Vagina (tissue), 2 donors: ENCODE data around the gene TPM4. TPM values are rescaled to one million over a fixed set of nuclear protein-coding genes. Genes with fewer than 3 reads are reported as not detected.

Experiments
- DNase-seq, 2 donors: peaks; one replicate each; pipeline ENCODE4 v3.0.0-alpha.2; 2017; ENCODE audit errors: extremely low spot score in 2 of 2
- H3K27ac ChIP-seq: fragments of 200-600 bp; sonication (generic); one replicate; pipeline ENCODE4 v1.5.1; 2019
- H3K27me3 ChIP-seq: fragments of 200-600 bp; sonication (generic); one replicate; pipeline ENCODE4 v1.5.1; 2019
- H3K36me3 ChIP-seq, 2 donors: fragments of 200-600 bp; sonication (generic); one replicate each; pipeline ENCODE4 v1.5.1; 2017 to 2019
- H3K4me1 ChIP-seq: fragments of 200-600 bp; sonication (generic); one replicate; pipeline ENCODE4 v1.5.1; 2019
- H3K4me3 ChIP-seq, 2 donors: fragments of 200-600 bp; sonication (generic); 1 replicate in 1 of 2; 2 replicates in 1 of 2; pipeline ENCODE4 v1.5.1; 2016 to 2019
- H3K9me3 ChIP-seq: fragments of 200-600 bp; sonication (generic); one replicate; pipeline ENCODE4 v1.5.1; 2019
- POLR2A ChIP-seq, 2 donors: fragments of 450-650 bp; IDR thresholded peaks; one replicate each; pipeline ENCODE4 v1.6.1; 2017; ENCODE audit warnings: antibody characterized with exemption in 2 of 2, mild to moderate bottlenecking in 2 of 2, moderate library complexity in 2 of 2
- POLR2AphosphoS5 ChIP-seq, 2 donors: sonication (generic); formaldehyde crosslinking; IDR thresholded peaks; one replicate each; pipeline ENCODE4 v1.9.0; 2017; ENCODE audit warnings: antibody characterized with exemption in 2 of 2, mild to moderate bottlenecking in 2 of 2, low read depth in 1 of 2; ENCODE audit not compliant: insufficient read depth in 1 of 2
- intact Hi-C: fragments of 100-400 bp; cut with DNase I; formaldehyde crosslinking; loops from one replicate; pipeline ENCODE4 v1.15.1; 2023
- total RNA-seq: library from RNA; depleted of rRNA; stranded (reverse); fragments of >200 nt; gene quantifications from one replicate; pipeline ENCODE4 v1.2.3, GENCODE V29; 2016
- TF ChIP-seq, protein P1 (sequence below), 3 experiments: fragments of 450-650 bp in 2 of 3; fragments of 200-600 bp in 1 of 3; sonication (generic) in 1 of 3; IDR thresholded peaks; one replicate each; pipeline ENCODE4 v1.5.1; 2017 to 2019; ENCODE audit warnings: antibody characterized with exemption in 3 of 3, mild to moderate bottlenecking in 2 of 3, moderate library complexity in 2 of 3

Gene TPM4
- total RNA-seq, 1 donor from 2014 or later = 409 TPM

DNA sequence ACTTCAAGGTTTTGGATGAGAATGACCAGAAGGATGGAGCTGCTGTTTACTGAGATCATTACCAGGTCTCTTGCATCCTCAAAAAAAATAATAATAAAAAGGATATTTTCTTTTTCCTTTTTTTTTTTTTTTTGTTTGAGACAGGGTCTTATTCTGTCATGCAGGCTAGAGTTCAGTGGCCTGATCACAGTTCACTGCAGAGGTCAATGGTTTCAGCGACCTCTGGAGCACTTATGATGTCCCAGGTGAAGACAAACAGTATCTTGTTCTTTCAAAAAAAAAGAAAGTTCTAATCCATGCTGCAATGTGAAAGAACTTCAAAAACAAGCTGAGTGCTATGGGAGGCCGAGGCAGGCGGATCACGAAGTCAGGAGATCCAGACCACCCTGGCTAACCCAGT lies 30.4 kb upstream of the TPM4 start:
- no peak for DNase-seq
- intact Hi-C loops = no loop called here
- Histone ChIP-seq H3K4me1 (peaks cover 11% of the 10 kb centered on the region), H3K27me3 (no peaks in the 10 kb centered on the region), H3K36me3 (no peaks in the 10 kb centered on the region), H3K27ac (no peak overlapping the region), H3K9me3 (no peaks in the 10 kb centered on the region), H3K4me3 (no peak overlapping the region)
- TF ChIP-seq, protein P1, sequence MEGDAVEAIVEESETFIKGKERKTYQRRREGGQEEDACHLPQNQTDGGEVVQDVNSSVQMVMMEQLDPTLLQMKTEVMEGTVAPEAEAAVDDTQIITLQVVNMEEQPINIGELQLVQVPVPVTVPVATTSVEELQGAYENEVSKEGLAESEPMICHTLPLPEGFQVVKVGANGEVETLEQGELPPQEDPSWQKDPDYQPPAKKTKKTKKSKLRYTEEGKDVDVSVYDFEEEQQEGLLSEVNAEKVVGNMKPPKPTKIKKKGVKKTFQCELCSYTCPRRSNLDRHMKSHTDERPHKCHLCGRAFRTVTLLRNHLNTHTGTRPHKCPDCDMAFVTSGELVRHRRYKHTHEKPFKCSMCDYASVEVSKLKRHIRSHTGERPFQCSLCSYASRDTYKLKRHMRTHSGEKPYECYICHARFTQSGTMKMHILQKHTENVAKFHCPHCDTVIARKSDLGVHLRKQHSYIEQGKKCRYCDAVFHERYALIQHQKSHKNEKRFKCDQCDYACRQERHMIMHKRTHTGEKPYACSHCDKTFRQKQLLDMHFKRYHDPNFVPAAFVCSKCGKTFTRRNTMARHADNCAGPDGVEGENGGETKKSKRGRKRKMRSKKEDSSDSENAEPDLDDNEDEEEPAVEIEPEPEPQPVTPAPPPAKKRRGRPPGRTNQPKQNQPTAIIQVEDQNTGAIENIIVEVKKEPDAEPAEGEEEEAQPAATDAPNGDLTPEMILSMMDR (IDR thresholded peaks at IDR 0.05) = no peak
- TF ChIP-seq POLR2AphosphoS5 (IDR thresholded peaks at IDR 0.05; ENCODE audit: insufficient read depth in 1 of 2, low read depth in 1 of 2) = no peak
- TF ChIP-seq POLR2A (IDR thresholded peaks at IDR 0.05) = no peak

- no peak for DNase-seq
- no peak overlapping the region for H3K4me3 ChIP-seq
- no peaks in the 10 kb centered on the region for H3K36me3 ChIP-seq
- no peak overlapping the region for H3K27ac ChIP-seq
- no peaks in the 10 kb centered on the region for H3K9me3 ChIP-seq
- H3K27me3 ChIP-seq = no peaks in the 10 kb centered on the region
- H3K4me1 ChIP-seq = no peaks in the 10 kb centered on the region
- TF ChIP-seq POLR2AphosphoS5 (IDR thresholded peaks at IDR 0.05; ENCODE audit: insufficient read depth in 1 of 2, low read depth in 1 of 2) (no peak), POLR2A (IDR thresholded peaks at IDR 0.05) (no peak)
- TF ChIP-seq, protein P1 (IDR thresholded peaks at IDR 0.05) = no peak
- intact Hi-C loops = no loop called here
These were observed 27.7 kb upstream of the TPM4 start for GRCh38 chr19:16048583-16048982.

- no peaks in the 10 kb centered on the region for H3K9me3 ChIP-seq
- DNase-seq = no peak
- TF ChIP-seq POLR2AphosphoS5 (IDR thresholded peaks at IDR 0.05; ENCODE audit: insufficient read depth in 1 of 2, low read depth in 1 of 2) = no peak
- TF ChIP-seq, protein P1 (IDR thresholded peaks at IDR 0.05) = no peak
- TF ChIP-seq POLR2A (IDR thresholded peaks at IDR 0.05) = no peak
- no peak overlapping the region for H3K4me3 ChIP-seq
- no peaks in the 10 kb centered on the region for H3K36me3 ChIP-seq
- no peaks in the 10 kb centered on the region for H3K27me3 ChIP-seq
- intact Hi-C loops = no loop called here
- H3K4me1 ChIP-seq = no peaks in the 10 kb centered on the region
- H3K27ac ChIP-seq = no peak overlapping the region
These were observed 24.9 kb upstream of the TPM4 start for GRCh38 chr19:16051254-16052025.

DNA sequence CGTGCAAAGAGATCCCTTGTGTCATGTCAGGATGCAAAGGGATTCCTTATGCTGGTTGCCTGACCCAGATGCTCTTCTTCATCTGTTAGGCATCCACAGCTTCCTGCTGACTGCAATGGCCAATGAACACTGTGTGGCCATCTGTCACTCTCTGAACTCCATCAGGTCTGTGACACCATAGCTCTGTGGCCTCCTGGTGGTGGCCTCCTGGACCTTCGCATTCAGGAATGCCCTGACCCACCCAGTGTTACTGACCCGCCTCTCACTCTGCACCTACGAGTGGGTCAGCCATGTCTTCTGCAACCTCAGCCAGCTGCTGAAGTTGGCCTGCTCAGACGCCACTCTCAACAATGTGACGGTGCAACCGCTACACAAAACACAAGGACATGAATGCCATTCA lies 23.9 kb upstream of the TPM4 start:
- Histone ChIP-seq H3K27ac (no peak overlapping the region), H3K4me3 (no peak overlapping the region), H3K9me3 (no peaks in the 10 kb centered on the region), H3K27me3 (no peaks in the 10 kb centered on the region), H3K4me1 (no peaks in the 10 kb centered on the region), H3K36me3 (no peaks in the 10 kb centered on the region)
- no peak for DNase-seq
- intact Hi-C loops = no loop called here
- TF ChIP-seq POLR2AphosphoS5 (IDR thresholded peaks at IDR 0.05; ENCODE audit: insufficient read depth in 1 of 2, low read depth in 1 of 2) (no peak), POLR2A (IDR thresholded peaks at IDR 0.05) (no peak)
- TF ChIP-seq, protein P1 (IDR thresholded peaks at IDR 0.05) = no peak

DNA sequence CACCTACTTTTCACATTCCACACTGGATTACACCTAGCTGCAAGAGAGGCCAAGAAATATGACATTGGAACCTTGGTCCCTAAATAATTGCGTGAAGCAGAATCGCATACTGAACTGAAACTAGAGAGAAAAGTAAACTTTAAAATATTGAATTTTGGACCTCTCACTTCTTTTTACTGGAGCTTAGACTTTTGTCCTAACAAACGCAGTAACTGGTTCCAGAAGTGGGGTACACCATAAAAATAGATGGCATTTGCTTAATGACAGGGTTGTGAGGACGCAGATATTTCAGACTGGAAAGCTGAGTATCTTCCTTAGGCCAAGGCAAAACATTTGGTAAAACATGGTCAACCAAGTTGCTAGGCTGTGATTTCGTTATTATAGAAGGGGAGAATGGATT lies 19.2 kb upstream of the TPM4 start:
- H3K4me3 ChIP-seq = no peak overlapping the region
- intact Hi-C loops = no loop called here
- DNase-seq = no peak
- TF ChIP-seq, protein P1 (IDR thresholded peaks at IDR 0.05) = no peak
- TF ChIP-seq POLR2A (IDR thresholded peaks at IDR 0.05) = no peak
- no peak for TF ChIP-seq POLR2AphosphoS5 (IDR thresholded peaks at IDR 0.05; ENCODE audit: insufficient read depth in 1 of 2, low read depth in 1 of 2)
- H3K4me1 ChIP-seq = no peaks in the 10 kb centered on the region
- no peaks in the 10 kb centered on the region for H3K27me3 ChIP-seq
- no peaks in the 10 kb centered on the region for H3K9me3 ChIP-seq
- no peak overlapping the region for H3K27ac ChIP-seq
- H3K36me3 ChIP-seq = no peaks in the 10 kb centered on the region
